Duodenal mucosa (tissue), 2 donors: ENCODE data around the gene AKAP13.
"Not testable (repeated sequence)": the region's sequence is repeated elsewhere in the genome, so short reads cannot be mapped to it uniquely, and the experiment has no call there.

Source experiments
- H3K27ac ChIP-seq: one replicate; pipeline ENCODE4 v1.7.0; 2013; ENCODE audit warnings: low read depth, low read length
- H3K27me3 ChIP-seq, 2 donors: one replicate each; pipeline ENCODE4 v1.7.0; 2013; ENCODE audit warnings: low read length in 2 of 2, control low read depth in 1 of 2; ENCODE audit not compliant: insufficient read depth in 2 of 2, control insufficient read depth in 1 of 2
- H3K36me3 ChIP-seq, 2 donors: one replicate each; pipeline ENCODE4 v1.7.0; 2013; ENCODE audit warnings: low read length in 2 of 2, control low read depth in 1 of 2; ENCODE audit not compliant: insufficient read depth in 2 of 2, control insufficient read depth in 1 of 2
- H3K4me1 ChIP-seq, 2 donors: one replicate each; pipeline ENCODE4 v1.7.0; 2013; ENCODE audit warnings: low read length in 2 of 2, control low read depth in 1 of 2; ENCODE audit not compliant: insufficient read depth in 2 of 2, control insufficient read depth in 1 of 2
- H3K4me3 ChIP-seq, 2 donors: one replicate each; pipeline ENCODE4 v1.7.0; 2013; ENCODE audit warnings: low read length in 2 of 2, low read depth in 1 of 2
- H3K9ac ChIP-seq, 2 donors: one replicate each; pipeline ENCODE4 v1.7.0; 2013; ENCODE audit warnings: low read length in 2 of 2, low read depth in 1 of 2
- H3K9me3 ChIP-seq, 2 donors: one replicate each; pipeline ENCODE4 v1.7.0; 2013; ENCODE audit warnings: low read length in 2 of 2, control low read depth in 1 of 2; ENCODE audit not compliant: control insufficient read depth in 1 of 2

Gene AKAP13

DNA sequence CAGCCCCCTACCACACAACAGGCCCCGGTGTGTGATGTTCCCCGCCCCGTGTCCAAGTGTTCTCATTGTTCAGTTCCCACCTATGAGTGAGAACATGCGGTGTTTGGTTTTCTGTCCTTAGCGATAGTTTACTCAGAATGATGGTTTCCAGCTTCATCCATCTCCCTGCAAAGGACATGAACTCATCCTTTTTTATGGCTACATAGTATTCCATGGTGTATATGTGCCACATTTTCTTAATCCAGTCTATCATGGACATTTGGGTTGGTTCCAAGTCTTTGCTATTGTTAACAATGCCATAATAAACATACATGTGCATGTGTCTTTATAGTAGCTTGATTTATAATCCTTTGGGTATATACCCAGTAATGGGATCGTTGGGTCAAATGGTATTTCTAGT, 285.3 kb downstream of the AKAP13 start:
- not testable (repeated sequence) for H3K9me3 ChIP-seq, H3K27ac ChIP-seq, H3K27me3 ChIP-seq, H3K4me3 ChIP-seq, H3K9ac ChIP-seq
- Histone ChIP-seq H3K4me1 (peaks cover 14 to 15% of the 10 kb centered on the region in 2 donors), H3K36me3 (peaks cover 19 to 46% of the 10 kb centered on the region in 2 donors)

DNA sequence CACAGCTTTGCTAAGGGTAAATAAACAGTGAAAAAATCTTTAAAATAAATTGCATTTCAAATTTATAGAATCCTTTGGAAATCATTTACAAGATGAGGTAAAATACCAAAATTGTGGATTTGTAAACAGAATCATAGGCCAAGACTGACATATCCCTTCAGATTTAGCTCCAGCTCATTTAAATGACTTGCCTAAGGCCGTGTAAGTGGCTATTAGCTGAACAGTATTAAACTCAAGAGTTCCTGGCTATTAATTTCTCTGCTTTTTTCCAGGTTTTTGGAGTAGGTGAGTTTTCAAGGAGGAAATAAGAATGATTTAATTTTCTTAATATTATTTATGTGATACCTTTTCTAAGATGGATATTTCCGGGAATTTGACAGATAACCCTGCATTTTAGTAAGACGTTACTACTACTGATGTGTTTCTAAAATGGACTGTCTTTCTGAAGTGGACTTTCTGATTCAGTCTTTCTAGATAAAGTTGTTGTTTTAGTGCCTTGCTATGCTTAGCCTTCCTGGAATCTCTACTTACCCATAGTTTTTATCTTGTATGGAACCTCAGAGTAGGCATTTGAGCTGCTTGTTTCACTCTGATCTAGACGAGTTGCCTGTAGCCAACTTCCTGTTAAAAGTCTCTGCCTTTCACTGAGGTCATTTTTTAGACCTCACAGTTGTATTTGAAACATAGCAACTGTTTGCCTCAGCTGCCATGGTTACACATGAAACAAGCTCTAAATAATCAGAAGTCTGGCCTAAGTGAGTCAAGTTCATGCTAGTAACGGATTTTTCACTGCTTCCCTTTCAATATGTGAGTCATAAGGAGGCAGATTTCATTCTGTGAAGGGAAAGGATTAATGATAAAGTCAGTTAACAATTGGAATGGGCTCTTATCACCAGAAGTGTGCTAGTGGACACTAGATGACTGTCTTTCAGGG, 287.4 kb downstream of the AKAP13 start:
- Histone ChIP-seq H3K9ac (peak overlapping the region; percentile 28 to 47), H3K4me3 (no peak overlapping the region), H3K27me3 (no peaks in the 10 kb centered on the region), H3K27ac (peak overlapping the region; percentile 71), H3K9me3 (no peaks in the 10 kb centered on the region), H3K36me3 (peaks cover 35 to 61% of the 10 kb centered on the region in 2 donors), H3K4me1 (peaks cover 14 to 22% of the 10 kb centered on the region in 2 donors)

GRCh38 chr15:85671156-85671555, 290.8 kb downstream of the AKAP13 start:
- Histone ChIP-seq H3K27me3 (no peaks in the 10 kb centered on the region), H3K27ac (no peak overlapping the region), H3K36me3 (peaks cover 37 to 47% of the 10 kb centered on the region in 2 donors), H3K4me3 (no peak overlapping the region), H3K4me1 (peaks cover 14 to 22% of the 10 kb centered on the region in 2 donors), H3K9me3 (no peaks in the 10 kb centered on the region), H3K9ac (no peak overlapping the region)

- no peaks in the 10 kb centered on the region for H3K27me3 ChIP-seq
- no peak overlapping the region for H3K27ac ChIP-seq
- no peak overlapping the region for H3K4me3 ChIP-seq
- H3K9ac ChIP-seq = no peak overlapping the region
- H3K36me3 ChIP-seq = peaks cover 37 to 61% of the 10 kb centered on the region in 2 donors
- H3K9me3 ChIP-seq = no peaks in the 10 kb centered on the region
- peaks cover 10 to 14% of the 10 kb centered on the region in 2 donors for H3K4me1 ChIP-seq
Measured at GRCh38 chr15:85672332-85673084, 292.1 kb downstream of the AKAP13 start.

DNA sequence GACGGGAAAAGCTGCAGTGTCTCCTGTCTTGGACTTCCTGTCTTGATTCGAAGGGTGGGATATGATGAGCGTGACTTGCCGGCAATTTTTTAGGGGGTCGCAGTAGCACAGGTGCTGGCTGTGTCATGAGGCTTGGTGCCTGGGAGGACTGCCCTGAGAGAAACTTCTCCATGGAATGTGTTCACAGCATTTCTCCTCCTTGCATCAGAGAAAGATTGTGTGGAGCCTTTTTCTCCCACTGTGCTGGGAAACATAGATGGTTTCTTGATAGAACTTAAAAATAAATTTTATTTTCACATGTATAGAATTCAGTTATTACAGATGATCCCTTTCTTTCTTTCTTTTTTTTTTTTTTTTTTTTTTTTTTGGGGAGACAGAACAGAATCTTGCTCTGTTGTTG, 292.9 kb downstream of the AKAP13 start:
- H3K27ac ChIP-seq = no peak overlapping the region
- H3K4me3 ChIP-seq = no peak overlapping the region
- H3K27me3 ChIP-seq = no peaks in the 10 kb centered on the region
- no peak overlapping the region for H3K9ac ChIP-seq
- no peaks in the 10 kb centered on the region for H3K9me3 ChIP-seq
- peaks cover 2 to 8% of the 10 kb centered on the region in 2 donors for H3K4me1 ChIP-seq
- peaks cover 37 to 58% of the 10 kb centered on the region in 2 donors for H3K36me3 ChIP-seq

DNA sequence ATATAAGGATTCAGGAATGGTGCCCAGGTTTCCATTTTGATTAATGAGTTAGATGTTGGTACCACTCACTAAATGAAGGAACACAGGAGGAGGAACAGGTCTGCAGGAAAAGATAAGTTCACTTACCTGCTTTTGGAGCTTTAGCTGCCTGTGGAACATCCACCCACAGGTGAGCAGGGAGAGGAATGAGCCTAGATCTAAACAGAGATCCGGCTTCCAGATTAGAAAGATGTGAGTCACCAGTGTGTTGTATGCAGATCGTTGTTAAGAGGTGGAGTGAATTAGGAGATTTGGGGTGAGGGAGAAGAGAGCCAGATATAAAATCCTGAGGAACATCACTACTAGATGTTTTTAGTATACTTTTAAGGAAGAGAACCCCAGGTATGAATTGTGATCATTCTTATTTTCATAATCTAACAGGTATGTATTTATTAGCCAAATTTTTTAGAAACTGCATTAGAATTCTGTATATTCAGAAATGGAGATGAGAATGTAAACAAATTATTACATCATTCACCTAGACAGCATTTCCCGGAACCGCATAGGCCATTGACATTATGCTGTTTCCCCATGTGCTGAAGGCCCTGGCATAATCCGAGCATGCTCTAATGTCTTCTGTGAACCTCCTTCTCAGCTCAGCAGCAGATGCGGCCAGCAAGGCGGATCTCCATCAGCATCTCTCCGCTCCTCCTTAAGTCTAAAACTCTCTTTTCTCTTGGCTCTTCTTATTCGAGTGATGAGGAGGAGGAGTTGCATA, 296.1 kb downstream of the AKAP13 start:
- Histone ChIP-seq H3K27ac (no peak overlapping the region), H3K27me3 (no peaks in the 10 kb centered on the region), H3K4me1 (peaks cover 0 to 6% of the 10 kb centered on the region in 2 donors), H3K4me3 (no peak overlapping the region), H3K9me3 (no peaks in the 10 kb centered on the region), H3K36me3 (peaks cover 30 to 48% of the 10 kb centered on the region in 2 donors), H3K9ac (no peak overlapping the region)

GRCh38 chr15:85679231-85679630, 298.8 kb downstream of the AKAP13 start:
- no peak overlapping the region for H3K9ac ChIP-seq
- H3K9me3 ChIP-seq = no peaks in the 10 kb centered on the region
- H3K36me3 ChIP-seq = peaks cover 18 to 56% of the 10 kb centered on the region in 2 donors
- no peak overlapping the region for H3K27ac ChIP-seq
- no peaks in the 10 kb centered on the region for H3K27me3 ChIP-seq
- H3K4me3 ChIP-seq = no peak overlapping the region
- no peaks in the 10 kb centered on the region for H3K4me1 ChIP-seq

GRCh38 chr15:85681386-85681785, 301.0 kb downstream of the AKAP13 start:
- Histone ChIP-seq H3K36me3 (peaks cover 23 to 66% of the 10 kb centered on the region in 2 donors), H3K4me3 (no peak overlapping the region), H3K27ac (no peak overlapping the region), H3K4me1 (no peaks in the 10 kb centered on the region), H3K27me3 (no peaks in the 10 kb centered on the region), H3K9me3 (no peaks in the 10 kb centered on the region), H3K9ac (no peak overlapping the region)

DNA sequence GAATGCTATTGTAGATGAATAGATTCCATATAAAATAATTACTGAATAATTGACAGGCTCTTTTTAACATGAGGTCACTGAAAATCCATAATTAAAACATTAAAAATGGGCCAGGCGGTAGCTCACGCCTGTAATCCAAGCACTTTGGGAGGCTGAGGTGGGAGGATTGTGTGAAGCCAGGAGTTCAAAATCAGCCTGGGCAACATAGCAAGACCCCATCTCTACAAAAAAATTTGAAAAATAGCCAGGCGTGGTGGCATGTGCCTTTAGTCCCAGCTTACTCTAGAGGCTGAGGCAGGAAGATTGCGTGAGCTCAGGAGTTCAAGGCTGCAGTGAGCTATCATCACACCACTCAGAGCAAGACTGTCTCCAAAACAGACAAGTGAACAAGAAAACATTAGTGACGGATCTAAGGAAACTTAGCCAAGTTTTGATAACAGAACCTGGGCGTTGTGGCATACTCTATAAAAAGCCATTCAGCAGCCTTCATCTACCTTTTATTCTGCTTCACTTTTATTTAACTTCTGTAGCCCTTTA, 303.8 kb downstream of the AKAP13 start:
- Histone ChIP-seq H3K27ac (no peak overlapping the region), H3K36me3 (peaks cover 33 to 54% of the 10 kb centered on the region in 2 donors), H3K4me1 (peaks cover 4 to 9% of the 10 kb centered on the region in 2 donors), H3K27me3 (no peaks in the 10 kb centered on the region), H3K4me3 (no peak overlapping the region), H3K9ac (no peak overlapping the region), H3K9me3 (no peaks in the 10 kb centered on the region)
